HG03175 (cell line): ENCODE data around the gene TRIM34.
"Not testable (repeated sequence)": the region's sequence is repeated elsewhere in the genome, so short reads cannot be mapped to it uniquely, and the experiment has no call there.

Experiments
- ATAC-seq: cut with Tn5 transposase; IDR thresholded peaks from one replicate; pipeline ENCODE4 v1.9.1; 2021; ENCODE audit warnings: mild to moderate bottlenecking, moderate library complexity; ENCODE audit not compliant: unreplicated experiment

Gene TRIM34

DNA sequence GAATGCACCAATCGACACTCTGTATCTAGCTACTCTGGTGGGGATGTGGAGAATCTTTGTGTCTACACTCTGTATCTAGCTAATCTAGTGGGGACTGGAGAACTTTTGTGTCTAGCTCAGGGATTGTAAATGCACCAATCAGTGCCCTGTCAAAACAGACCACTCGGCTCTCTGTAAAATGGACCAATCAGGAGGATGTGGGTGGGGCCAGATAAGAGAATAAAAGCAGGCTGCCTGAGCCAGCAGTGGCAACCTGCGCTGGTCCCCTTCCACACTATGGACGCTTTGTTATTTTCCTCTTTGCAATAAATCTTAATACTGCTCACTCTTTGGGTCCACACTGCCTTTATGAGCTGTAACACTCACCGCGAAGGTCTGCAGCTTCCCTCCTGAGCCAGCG, 58.8 kb downstream of the TRIM34 start:
- ATAC-seq: not testable (repeated sequence)

DNA sequence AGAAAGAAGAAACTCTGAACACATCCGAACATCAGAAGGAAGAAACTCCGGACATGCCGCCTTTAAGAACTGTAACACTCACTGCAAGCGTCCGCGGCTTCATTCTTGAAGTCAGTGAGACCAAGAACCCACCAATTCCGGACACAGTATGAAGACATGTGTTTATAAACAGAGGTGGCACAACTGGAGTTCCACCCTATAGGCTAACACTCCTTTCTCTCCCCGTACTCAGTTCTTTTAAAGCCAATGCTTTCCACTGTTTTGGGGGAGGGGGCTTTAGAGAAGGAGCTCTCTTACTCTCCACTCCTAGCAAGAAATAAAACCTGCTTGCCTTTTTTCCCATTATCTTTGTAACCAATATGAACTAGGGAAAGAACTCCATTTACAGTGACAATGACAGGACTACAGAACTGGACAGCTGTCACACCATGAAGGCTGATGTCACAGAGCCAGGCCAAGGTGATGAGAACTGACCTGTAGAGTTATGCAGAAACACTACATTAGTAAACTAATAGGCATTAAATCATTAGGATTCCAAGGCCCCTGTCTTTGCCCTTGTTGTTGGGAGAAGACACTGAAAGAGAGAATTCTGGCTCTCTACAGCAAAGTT, 59.3 kb downstream of the TRIM34 start:
- ATAC-seq: no peak

DNA sequence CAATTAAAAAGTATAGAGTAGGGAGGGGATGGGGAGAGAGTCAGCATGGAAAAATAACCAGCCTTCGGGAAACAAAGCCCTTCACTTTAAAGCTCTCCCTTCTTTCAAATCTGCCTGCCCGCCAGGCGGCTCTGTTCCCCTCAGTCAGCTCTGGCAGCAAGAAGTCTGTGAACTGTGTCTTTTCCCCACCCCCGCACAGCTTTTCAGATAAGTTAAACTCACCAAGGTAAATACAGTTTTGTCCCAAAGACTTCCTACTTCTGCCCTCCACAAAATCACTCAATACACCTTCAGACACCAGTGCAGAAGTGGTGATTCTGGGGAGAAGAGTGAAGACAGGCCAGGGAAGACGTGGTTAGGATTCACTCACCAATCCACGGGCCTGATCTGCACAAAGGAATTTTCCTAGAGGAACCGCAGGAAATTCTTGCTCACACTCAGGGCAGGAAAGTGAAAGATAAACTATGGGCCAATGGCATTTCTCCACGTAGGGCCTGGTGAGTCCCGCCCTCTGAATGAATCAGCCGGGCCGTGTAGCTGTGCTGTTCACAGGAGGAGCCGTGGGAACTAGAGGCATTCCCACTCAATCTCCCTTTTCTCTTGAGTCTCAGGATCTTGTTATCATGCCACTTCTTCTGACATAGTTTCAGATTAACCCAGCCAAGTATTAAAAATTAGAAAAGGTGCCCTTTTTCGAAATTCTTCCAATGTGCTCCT, 60.0 kb downstream of the TRIM34 start, which contains the start of gene TRIM5:
TSS of gene TRIM5 (minus strand) at position 429 of the 717 bp plus-strand sequence. CDS start 4,897 bp downstream, outside the sequence.
- ATAC-seq: peak; percentile 75

DNA sequence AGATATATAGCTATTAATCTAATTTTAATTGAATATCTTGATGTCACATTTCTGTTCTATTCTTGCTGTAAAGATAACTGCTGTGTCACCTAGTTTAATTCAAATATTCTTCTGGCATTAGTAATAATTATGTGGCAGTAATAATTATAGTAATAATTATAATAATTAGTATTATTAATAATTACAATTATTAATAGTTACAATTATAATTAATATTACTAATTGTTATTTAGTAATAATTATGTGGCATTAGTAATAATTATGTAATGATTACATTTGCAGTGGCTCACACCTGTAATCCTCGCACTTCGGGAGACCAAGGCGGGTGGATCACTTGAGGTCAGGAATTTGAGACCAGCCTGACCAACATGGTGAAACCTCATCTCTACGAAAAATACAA, 61.6 kb downstream of the TRIM34 start:
- ATAC-seq: no peak

DNA sequence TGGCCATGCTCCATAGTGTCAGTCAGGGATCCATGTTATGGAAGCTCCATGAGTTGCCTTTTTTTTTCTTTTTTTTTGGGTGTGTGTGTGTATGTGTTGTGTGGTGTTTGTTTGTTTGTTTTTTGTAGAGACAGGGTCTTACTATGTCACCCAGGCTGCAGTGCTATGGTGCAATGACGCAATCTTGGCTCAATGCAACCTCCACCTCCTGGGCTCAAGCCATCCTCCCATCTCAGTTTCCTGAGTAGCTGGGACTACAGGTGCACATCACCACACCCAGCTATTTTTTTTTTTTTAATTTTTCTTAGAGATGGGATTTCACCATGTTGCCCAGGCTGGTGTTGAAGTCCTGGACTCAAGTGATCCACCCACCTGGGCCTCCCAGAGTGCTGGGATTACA, 63.7 kb downstream of the TRIM34 start:
- ATAC-seq: no peak

DNA sequence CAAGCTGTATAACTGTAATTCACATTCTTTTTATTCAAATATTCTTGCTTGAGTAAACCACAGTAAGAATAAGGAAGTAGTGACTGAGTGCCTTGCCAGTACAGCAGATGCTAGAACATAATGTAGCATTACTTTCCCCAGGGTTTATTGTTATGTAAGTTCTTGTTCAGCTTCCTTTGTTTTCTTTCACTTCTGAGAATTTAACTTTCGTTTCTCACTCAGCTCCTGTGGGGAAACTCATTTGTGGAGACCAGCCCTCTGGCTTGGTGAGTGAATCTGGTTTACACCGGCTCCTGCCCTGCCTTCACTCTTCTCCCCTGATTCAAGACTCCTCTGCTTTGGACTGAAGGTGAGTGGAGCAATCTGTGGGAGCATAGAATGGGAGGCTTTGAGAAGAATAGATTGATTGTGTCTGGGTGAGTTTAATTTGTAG, 64.8 kb downstream of the TRIM34 start, which contains the start of gene TRIM22:
TSS of gene TRIM22 (plus strand) at position 240 of the 433 bp plus-strand sequence. CDS start 6,443 bp downstream, outside the sequence.
- ATAC-seq: peak; percentile 76

DNA sequence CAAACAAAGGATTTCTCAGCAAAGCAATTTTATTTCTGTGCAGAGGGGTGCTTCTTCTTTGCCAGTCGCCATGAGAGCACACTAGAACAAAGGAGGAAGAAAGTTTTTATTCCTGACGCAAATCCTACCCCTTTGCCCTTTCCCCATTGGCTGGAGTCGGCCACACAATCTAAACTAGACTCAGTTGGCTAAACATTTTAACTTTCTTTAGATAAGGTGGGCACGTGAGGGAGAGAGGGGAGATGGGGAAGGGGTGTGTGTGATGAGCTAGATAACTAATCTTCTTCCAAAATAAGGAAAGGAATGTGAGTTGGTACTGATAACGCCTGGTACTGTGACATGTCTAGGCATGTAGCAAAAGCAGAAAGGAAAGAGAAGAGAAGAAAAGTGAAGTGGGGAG, 65.4 kb downstream of the TRIM34 start:
- no peak for ATAC-seq

DNA sequence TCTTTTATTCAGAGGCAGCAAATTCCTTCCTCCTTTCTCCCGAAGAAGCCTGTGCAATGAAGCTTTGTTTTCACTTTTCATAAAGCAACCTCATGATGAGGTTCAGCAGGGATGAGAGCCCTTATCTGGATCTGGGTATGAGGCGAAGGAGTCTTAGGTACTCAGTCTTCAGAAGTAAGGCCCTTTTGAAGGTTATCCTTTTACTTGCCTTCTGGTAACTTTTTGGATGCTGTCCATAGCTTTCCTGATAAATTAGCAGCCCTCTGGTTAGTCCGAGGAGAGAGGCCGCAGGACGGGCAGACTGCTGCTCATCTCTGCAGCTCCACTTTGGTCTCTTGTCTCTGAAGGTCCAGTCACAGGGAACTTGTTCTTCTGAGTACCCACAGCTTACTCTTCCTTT, 65.9 kb downstream of the TRIM34 start:
- ATAC-seq: no peak

DNA sequence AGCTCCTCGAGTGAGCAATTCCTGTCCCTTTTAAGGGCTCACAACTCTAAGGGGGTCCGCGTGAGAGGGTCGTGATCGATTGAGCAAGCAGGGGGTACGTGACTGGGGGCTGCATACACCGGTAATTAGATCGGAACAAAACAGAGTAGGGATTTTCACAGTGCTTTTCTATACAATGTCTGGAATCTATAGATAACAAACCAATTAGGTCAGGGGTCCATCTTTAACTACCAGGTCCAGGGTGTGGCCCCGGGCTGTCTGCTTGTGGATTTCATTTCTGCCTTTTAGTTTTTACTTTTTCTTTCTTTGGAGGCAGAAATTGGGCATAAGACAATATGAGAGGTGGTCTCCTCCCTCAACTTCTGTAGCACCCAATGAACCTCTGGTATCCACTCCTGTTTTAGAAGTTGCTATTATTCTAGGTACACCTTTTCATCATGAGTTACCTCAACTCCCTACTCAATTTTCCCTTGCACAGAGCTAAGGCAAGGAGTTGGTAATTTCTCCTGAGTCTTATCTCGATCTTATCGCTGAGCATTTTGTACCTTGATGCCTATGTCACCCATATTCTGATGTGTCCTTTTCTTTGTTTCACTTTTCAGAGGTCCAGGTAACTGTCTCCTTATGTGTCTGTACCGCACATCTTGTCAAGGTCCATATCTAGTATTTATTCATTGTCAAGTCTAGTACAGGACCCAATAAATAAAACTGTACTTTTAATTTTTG, 66.6 kb downstream of the TRIM34 start:
- not testable (repeated sequence) for ATAC-seq

DNA sequence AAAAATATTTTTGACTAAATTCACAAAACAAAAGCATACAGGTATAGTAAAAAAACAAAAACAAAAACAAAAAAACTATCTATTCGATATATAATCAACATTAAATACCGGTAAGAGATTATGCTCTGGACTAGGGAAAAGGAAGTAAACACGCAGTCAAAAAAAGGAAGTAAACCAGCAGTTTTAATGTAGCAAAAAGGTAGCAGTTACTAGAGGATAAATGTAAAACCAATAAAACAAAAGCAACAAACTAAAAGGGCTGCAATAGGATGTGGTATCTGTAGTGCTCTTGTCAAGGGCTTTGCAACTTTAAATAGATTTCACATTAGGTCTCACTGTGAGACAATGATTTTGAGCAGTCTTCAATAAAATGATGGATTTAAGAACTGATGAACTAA, 67.2 kb downstream of the TRIM34 start:
- no peak for ATAC-seq
